Muscle layer of colon (tissue), 2 donors: Measurements from ENCODE around the gene ADARB1.
A peak's percentile ranks its signal among the peaks of the same experiment; 100 is the strongest.

Experiments used
- H3K27ac ChIP-seq: one replicate; pipeline ENCODE4 v1.7.0; 2013; ENCODE audit warnings: low read depth, mild to moderate bottlenecking, low read length, moderate library complexity
- H3K27me3 ChIP-seq, 2 donors: one replicate each; pipeline ENCODE4 v1.7.0; 2013; ENCODE audit warnings: low read length in 2 of 2, mild to moderate bottlenecking in 2 of 2; ENCODE audit not compliant: insufficient read depth in 2 of 2, control insufficient read depth in 1 of 2
- H3K36me3 ChIP-seq: one replicate; pipeline ENCODE4 v1.7.0; 2013; ENCODE audit warnings: mild to moderate bottlenecking, low read length; ENCODE audit not compliant: insufficient read depth
- H3K4me1 ChIP-seq: one replicate; pipeline ENCODE4 v1.7.0; 2013; ENCODE audit warnings: mild to moderate bottlenecking, low read length; ENCODE audit not compliant: insufficient read depth
- H3K4me3 ChIP-seq, 2 donors: one replicate each; pipeline ENCODE4 v1.7.0; 2013; ENCODE audit warnings: low read length in 2 of 2, low read depth in 1 of 2, mild to moderate bottlenecking in 1 of 2, moderate library complexity in 1 of 2
- H3K9ac ChIP-seq: one replicate; pipeline ENCODE4 v1.7.0; 2013; ENCODE audit warnings: low read length
- H3K9me3 ChIP-seq: one replicate; pipeline ENCODE4 v1.7.0; 2013; ENCODE audit warnings: mild to moderate bottlenecking, low read length
- donor health status: abdominal sarcoma.
- donor health status: Adenocarcinoma of cecum.

The ADARB1 gene

GRCh38 chr21:45237401-45237800 is 163.0 kb downstream of the ADARB1 start:
- Histone ChIP-seq H3K9ac (no peak overlapping the region), H3K4me3 (no peak overlapping the region), H3K27ac (no peak overlapping the region), H3K9me3 (peaks cover 3% of the 10 kb centered on the region), H3K4me1 (no peaks in the 10 kb centered on the region), H3K36me3 (no peaks in the 10 kb centered on the region), H3K27me3 (peaks cover 0 to 12% of the 10 kb centered on the region in 2 donors)

GRCh38 chr21:45241357-45241756 is 167.0 kb downstream of the ADARB1 start:
- Histone ChIP-seq H3K9ac (no peak overlapping the region), H3K27ac (no peak overlapping the region), H3K27me3 (peaks cover 0 to 1% of the 10 kb centered on the region in 2 donors), H3K9me3 (peaks cover 3% of the 10 kb centered on the region), H3K36me3 (no peaks in the 10 kb centered on the region), H3K4me1 (no peaks in the 10 kb centered on the region), H3K4me3 (no peak overlapping the region)

- H3K27ac ChIP-seq, result no peak overlapping the region
- H3K36me3 ChIP-seq, result no peaks in the 10 kb centered on the region
- no peak overlapping the region for H3K9ac ChIP-seq
- H3K4me3 ChIP-seq, result no peak overlapping the region
- H3K4me1 ChIP-seq, result peaks cover 6% of the 10 kb centered on the region
- H3K9me3 ChIP-seq, result peaks cover 3% of the 10 kb centered on the region
- H3K27me3 ChIP-seq, result no peaks in the 10 kb centered on the region
Measured at GRCh38 chr21:45243603-45244002, 169.2 kb downstream of the ADARB1 start.

GRCh38 chr21:45244799-45245340 is 170.5 kb downstream of the ADARB1 start:
- Histone ChIP-seq H3K27me3 (no peaks in the 10 kb centered on the region), H3K4me3 (no peak overlapping the region), H3K27ac (no peak overlapping the region), H3K4me1 (peaks cover 11% of the 10 kb centered on the region), H3K36me3 (no peaks in the 10 kb centered on the region), H3K9ac (no peak overlapping the region), H3K9me3 (peaks cover 3% of the 10 kb centered on the region)

GRCh38 chr21:45246386-45247320 is 172.3 kb downstream of the ADARB1 start:
- no peak overlapping the region for H3K4me3 ChIP-seq
- no peak overlapping the region for H3K9ac ChIP-seq
- peaks cover under 1% of the 10 kb centered on the region for H3K9me3 ChIP-seq
- no peaks in the 10 kb centered on the region for H3K27me3 ChIP-seq
- peaks cover 11% of the 10 kb centered on the region for H3K4me1 ChIP-seq
- no peak overlapping the region for H3K27ac ChIP-seq
- no peaks in the 10 kb centered on the region for H3K36me3 ChIP-seq

DNA sequence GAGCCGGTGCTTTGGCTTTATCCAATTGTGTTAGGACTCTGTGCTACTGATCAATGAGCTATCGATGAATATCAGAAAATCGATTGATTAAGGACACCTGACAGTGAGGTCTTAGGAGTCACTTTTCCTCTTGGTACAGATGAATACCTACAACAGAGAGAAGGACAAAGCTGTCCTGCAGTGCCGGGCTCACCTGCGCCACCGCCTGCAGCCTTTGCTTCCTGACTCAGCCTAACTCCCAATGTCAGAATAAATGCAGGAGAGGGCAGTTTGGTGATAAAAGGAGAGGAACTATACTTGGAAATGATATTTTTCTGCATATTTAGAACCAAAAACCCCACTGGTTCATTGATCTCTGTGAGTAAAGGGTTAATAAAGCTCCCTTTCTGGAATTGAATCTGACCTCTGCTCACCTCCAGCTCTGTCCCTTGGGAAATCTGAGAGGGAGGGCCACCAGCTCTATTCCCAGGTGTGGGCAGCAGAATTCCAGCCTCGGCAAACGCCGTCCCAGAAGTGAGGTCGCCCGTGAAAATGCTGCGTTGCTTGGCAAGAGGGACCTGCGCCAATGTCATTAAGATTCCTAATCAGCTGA is 174.0 kb downstream of the ADARB1 start:
- Histone ChIP-seq H3K36me3 (no peaks in the 10 kb centered on the region), H3K27ac (peak overlapping the region; percentile 9), H3K27me3 (peaks cover 0 to 9% of the 10 kb centered on the region in 2 donors), H3K9ac (peak overlapping the region; percentile 10), H3K4me3 (peak overlapping the region; percentile 8 to 47), H3K9me3 (no peaks in the 10 kb centered on the region), H3K4me1 (peaks cover 11% of the 10 kb centered on the region)

DNA sequence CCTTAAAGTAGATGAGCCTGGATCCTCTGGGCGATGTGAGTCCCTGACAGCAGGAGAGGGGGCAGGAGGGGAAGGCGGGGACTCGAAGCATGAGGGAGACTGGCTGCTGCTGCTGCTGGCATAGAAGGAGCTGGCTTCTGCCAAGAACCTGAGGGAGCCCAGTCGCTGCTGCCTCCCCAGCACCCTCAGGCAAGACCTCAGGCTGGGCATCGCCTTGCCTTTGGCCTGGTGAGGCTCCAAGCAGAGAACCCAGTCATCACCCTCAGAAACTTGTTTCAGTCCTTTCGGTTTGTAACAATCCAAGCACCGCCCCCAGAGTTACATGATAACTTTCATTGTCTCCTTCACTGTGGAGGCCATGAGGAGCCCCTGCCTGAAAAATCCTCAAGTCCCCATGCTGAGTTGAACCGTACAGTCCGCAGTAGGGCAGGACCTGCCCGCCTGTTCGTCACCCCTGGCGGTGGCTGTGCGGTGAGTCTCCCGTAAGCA is 174.6 kb downstream of the ADARB1 start:
- Histone ChIP-seq H3K9ac (peak overlapping the region; percentile 10), H3K9me3 (no peaks in the 10 kb centered on the region), H3K36me3 (no peaks in the 10 kb centered on the region), H3K4me3 (peak overlapping the region; percentile 8 to 47), H3K27me3 (peaks cover 0 to 13% of the 10 kb centered on the region in 2 donors), H3K4me1 (peaks cover 11% of the 10 kb centered on the region), H3K27ac (peak overlapping the region; percentile 20)

DNA sequence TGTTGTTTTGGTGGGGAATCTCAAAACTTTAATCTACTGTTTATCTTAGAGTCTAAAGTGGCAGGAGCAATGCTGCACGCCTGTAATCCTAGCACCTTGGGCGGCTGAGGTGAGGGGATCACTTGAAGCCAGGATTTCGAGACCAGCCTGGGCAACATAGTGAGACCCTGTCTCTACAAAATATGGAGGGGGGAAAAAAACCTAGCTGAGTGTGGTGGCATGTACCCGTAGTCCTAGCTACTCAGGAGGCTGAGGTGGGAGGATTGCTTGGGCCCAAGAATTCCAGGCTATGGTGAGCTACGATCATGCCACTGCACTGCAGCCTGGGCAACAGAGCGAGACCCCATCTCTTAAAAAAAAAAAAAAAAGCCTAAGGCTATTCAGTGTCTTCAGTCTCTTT is 175.2 kb downstream of the ADARB1 start:
- no peak overlapping the region for H3K9ac ChIP-seq
- peaks cover 11% of the 10 kb centered on the region for H3K4me1 ChIP-seq
- H3K27ac ChIP-seq, result peak overlapping the region; percentile 50
- H3K27me3 ChIP-seq, result peaks cover 0 to 16% of the 10 kb centered on the region in 2 donors
- H3K36me3 ChIP-seq, result no peaks in the 10 kb centered on the region
- no peak overlapping the region for H3K4me3 ChIP-seq
- no peaks in the 10 kb centered on the region for H3K9me3 ChIP-seq

GRCh38 chr21:45250272-45250671 is 175.9 kb downstream of the ADARB1 start:
- H3K27me3 ChIP-seq, result peaks cover 0 to 16% of the 10 kb centered on the region in 2 donors
- H3K27ac ChIP-seq, result peak overlapping the region; percentile 50

GRCh38 chr21:45250914-45251634 is 176.7 kb downstream of the ADARB1 start:
- no peak overlapping the region for H3K4me3 ChIP-seq
- H3K27ac ChIP-seq, result no peak overlapping the region
- H3K4me1 ChIP-seq, result peaks cover 11% of the 10 kb centered on the region
- H3K9me3 ChIP-seq, result no peaks in the 10 kb centered on the region
- H3K27me3 ChIP-seq, result peaks cover 0 to 22% of the 10 kb centered on the region in 2 donors
- no peaks in the 10 kb centered on the region for H3K36me3 ChIP-seq
- no peak overlapping the region for H3K9ac ChIP-seq

More at GRCh38 chr21:45250272-45250671, 175.9 kb downstream of the ADARB1 start:
- Histone ChIP-seq H3K9me3 (no peaks in the 10 kb centered on the region), H3K9ac (no peak overlapping the region), H3K4me1 (peaks cover 11% of the 10 kb centered on the region), H3K4me3 (no peak overlapping the region), H3K36me3 (no peaks in the 10 kb centered on the region)
